HG03521 (cell line): ENCODE results near the gene KCNQ2.

Source experiments
- ATAC-seq: cut with Tn5 transposase; IDR thresholded peaks from one replicate; pipeline ENCODE4 v1.9.1; 2021; ENCODE audit warnings: mild to moderate bottlenecking, moderate library complexity; ENCODE audit not compliant: unreplicated experiment

Gene KCNQ2

GRCh38 chr20:63361519-63362435, 110.7 kb downstream of the KCNQ2 start:
- ATAC-seq = no peak

- ATAC-seq = no peak
Observed at GRCh38 chr20:63360850-63361518, 111.5 kb downstream of the KCNQ2 start, which contains the start of gene CHRNA4. TSS of gene CHRNA4 (minus strand) at chr20:63361349. CDS start at chr20:63361165, 184 bp downstream.

- no peak for ATAC-seq
Observed at GRCh38 chr20:63359937-63360849, 112.3 kb downstream of the KCNQ2 start.

GRCh38 chr20:63359164-63359934, 113.1 kb downstream of the KCNQ2 start:
- no peak for ATAC-seq

GRCh38 chr20:63357921-63358905, 114.2 kb downstream of the KCNQ2 start:
- ATAC-seq = no peak

GRCh38 chr20:63356931-63357879, 115.2 kb downstream of the KCNQ2 start:
- no peak for ATAC-seq

- ATAC-seq = no peak
Observed at GRCh38 chr20:63356511-63356910, 115.9 kb downstream of the KCNQ2 start.

- ATAC-seq = no peak
Observed at GRCh38 chr20:63355781-63356295, 116.6 kb downstream of the KCNQ2 start.

GRCh38 chr20:63354636-63355350, 117.7 kb downstream of the KCNQ2 start:
- ATAC-seq = no peak

- no peak for ATAC-seq
Observed at GRCh38 chr20:63352811-63353221, 119.6 kb downstream of the KCNQ2 start.

- ATAC-seq = no peak
Observed at GRCh38 chr20:63351811-63352591, 120.5 kb downstream of the KCNQ2 start.

GRCh38 chr20:63351326-63351700, 121.1 kb downstream of the KCNQ2 start:
- ATAC-seq = no peak

- ATAC-seq = no peak
Observed at GRCh38 chr20:63350597-63351325, 121.7 kb downstream of the KCNQ2 start.
